ENCODE data around the gene BCAS3.

- no peak for TF ChIP-seq FOXA1 (IDR thresholded peaks at IDR 0.05)
- no peak for TF ChIP-seq ELF4 (IDR thresholded peaks at IDR 0.05)
- TF ChIP-seq ARNT (IDR thresholded peaks at IDR 0.05), result no peak
- no peak for TF ChIP-seq TARDBP (IDR thresholded peaks at IDR 0.05)
- TF ChIP-seq, protein P1, sequence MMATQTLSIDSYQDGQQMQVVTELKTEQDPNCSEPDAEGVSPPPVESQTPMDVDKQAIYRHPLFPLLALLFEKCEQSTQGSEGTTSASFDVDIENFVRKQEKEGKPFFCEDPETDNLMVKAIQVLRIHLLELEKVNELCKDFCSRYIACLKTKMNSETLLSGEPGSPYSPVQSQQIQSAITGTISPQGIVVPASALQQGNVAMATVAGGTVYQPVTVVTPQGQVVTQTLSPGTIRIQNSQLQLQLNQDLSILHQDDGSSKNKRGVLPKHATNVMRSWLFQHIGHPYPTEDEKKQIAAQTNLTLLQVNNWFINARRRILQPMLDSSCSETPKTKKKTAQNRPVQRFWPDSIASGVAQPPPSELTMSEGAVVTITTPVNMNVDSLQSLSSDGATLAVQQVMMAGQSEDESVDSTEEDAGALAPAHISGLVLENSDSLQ (IDR thresholded peaks at IDR 0.05), result no peak
Observed at GRCh38 chr17:61386251-61386650, 708.6 kb downstream of the BCAS3 start.
